ENCODE results near the gene ARSB.

Gene ARSB

DNA sequence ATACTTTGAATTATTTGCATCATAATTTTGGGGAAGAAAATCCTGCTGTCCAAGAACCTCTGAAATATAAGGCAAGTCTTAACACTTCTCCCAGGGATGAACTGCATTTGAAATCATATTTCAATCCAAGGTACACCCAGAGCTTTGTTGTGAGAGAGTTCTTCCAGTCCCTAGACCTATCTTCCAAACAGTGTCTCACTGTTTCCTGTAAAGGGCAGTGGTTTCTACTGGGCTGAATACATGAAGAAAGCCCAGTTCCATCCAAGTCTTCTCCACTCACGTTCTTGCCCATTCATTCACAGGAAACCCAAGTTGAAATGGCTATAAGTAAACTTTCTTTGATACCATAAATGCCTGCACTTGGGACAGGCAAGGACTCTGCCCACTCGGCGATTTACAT, 228.3 kb downstream of the ARSB start:
- H3K27ac ChIP-seq (replicated peaks) = no peak overlapping the region
- H3K27me3 ChIP-seq (ENCODE audit: insufficient read depth, poor library complexity, severe bottlenecking) = no peaks in the 10 kb centered on the region
- no peak for DNase-seq (ENCODE audit: low read depth in 1 of 2, low spot score in 1 of 2)
- TF ChIP-seq POLR2AphosphoS5 (IDR thresholded peaks at IDR 0.05; ENCODE audit: low read depth) (no peak), GABPA (IDR thresholded peaks at IDR 0.05; ENCODE audit: low read depth) (no peak), SPI1 (IDR thresholded peaks at IDR 0.05; ENCODE audit: borderline replicate concordance, low read depth) (no peak)
- TF ChIP-seq, protein P1, sequence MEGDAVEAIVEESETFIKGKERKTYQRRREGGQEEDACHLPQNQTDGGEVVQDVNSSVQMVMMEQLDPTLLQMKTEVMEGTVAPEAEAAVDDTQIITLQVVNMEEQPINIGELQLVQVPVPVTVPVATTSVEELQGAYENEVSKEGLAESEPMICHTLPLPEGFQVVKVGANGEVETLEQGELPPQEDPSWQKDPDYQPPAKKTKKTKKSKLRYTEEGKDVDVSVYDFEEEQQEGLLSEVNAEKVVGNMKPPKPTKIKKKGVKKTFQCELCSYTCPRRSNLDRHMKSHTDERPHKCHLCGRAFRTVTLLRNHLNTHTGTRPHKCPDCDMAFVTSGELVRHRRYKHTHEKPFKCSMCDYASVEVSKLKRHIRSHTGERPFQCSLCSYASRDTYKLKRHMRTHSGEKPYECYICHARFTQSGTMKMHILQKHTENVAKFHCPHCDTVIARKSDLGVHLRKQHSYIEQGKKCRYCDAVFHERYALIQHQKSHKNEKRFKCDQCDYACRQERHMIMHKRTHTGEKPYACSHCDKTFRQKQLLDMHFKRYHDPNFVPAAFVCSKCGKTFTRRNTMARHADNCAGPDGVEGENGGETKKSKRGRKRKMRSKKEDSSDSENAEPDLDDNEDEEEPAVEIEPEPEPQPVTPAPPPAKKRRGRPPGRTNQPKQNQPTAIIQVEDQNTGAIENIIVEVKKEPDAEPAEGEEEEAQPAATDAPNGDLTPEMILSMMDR (IDR thresholded peaks at IDR 0.05; ENCODE audit: insufficient read depth, low read length) = no peak
- TF ChIP-seq, protein P2, sequence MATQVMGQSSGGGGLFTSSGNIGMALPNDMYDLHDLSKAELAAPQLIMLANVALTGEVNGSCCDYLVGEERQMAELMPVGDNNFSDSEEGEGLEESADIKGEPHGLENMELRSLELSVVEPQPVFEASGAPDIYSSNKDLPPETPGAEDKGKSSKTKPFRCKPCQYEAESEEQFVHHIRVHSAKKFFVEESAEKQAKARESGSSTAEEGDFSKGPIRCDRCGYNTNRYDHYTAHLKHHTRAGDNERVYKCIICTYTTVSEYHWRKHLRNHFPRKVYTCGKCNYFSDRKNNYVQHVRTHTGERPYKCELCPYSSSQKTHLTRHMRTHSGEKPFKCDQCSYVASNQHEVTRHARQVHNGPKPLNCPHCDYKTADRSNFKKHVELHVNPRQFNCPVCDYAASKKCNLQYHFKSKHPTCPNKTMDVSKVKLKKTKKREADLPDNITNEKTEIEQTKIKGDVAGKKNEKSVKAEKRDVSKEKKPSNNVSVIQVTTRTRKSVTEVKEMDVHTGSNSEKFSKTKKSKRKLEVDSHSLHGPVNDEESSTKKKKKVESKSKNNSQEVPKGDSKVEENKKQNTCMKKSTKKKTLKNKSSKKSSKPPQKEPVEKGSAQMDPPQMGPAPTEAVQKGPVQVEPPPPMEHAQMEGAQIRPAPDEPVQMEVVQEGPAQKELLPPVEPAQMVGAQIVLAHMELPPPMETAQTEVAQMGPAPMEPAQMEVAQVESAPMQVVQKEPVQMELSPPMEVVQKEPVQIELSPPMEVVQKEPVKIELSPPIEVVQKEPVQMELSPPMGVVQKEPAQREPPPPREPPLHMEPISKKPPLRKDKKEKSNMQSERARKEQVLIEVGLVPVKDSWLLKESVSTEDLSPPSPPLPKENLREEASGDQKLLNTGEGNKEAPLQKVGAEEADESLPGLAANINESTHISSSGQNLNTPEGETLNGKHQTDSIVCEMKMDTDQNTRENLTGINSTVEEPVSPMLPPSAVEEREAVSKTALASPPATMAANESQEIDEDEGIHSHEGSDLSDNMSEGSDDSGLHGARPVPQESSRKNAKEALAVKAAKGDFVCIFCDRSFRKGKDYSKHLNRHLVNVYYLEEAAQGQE (IDR thresholded peaks at IDR 0.05; ENCODE audit: insufficient replicate concordance, low read depth) = no peak
- H3K4me3 ChIP-seq (replicated peaks; ENCODE audit: insufficient read depth, low read length) = no peak overlapping the region

- DNase-seq (ENCODE audit: low read depth in 1 of 2, low spot score in 1 of 2) = no peak
- no peak for TF ChIP-seq GABPA (IDR thresholded peaks at IDR 0.05; ENCODE audit: low read depth)
- TF ChIP-seq SPI1 (IDR thresholded peaks at IDR 0.05; ENCODE audit: borderline replicate concordance, low read depth) = no peak
- TF ChIP-seq, protein P2 (IDR thresholded peaks at IDR 0.05; ENCODE audit: insufficient replicate concordance, low read depth) = no peak
- TF ChIP-seq POLR2AphosphoS5 (IDR thresholded peaks at IDR 0.05; ENCODE audit: low read depth) = no peak
- TF ChIP-seq, protein P1 (IDR thresholded peaks at IDR 0.05; ENCODE audit: insufficient read depth, low read length) = no peak
- no peak overlapping the region for H3K4me3 ChIP-seq (replicated peaks; ENCODE audit: insufficient read depth, low read length)
- H3K27me3 ChIP-seq (ENCODE audit: insufficient read depth, poor library complexity, severe bottlenecking) = no peaks in the 10 kb centered on the region
- no peak overlapping the region for H3K27ac ChIP-seq (replicated peaks)
These were observed 229.2 kb downstream of the ARSB start for GRCh38 chr5:78755822-78756429.

- TF ChIP-seq GABPA (IDR thresholded peaks at IDR 0.05; ENCODE audit: low read depth) (no peak), POLR2AphosphoS5 (IDR thresholded peaks at IDR 0.05; ENCODE audit: low read depth) (no peak), SPI1 (IDR thresholded peaks at IDR 0.05; ENCODE audit: borderline replicate concordance, low read depth) (no peak)
- TF ChIP-seq, protein P1 (IDR thresholded peaks at IDR 0.05; ENCODE audit: insufficient read depth, low read length) = no peak
- TF ChIP-seq, protein P2 (IDR thresholded peaks at IDR 0.05; ENCODE audit: insufficient replicate concordance, low read depth) = no peak
- Histone ChIP-seq H3K27me3 (ENCODE audit: insufficient read depth, poor library complexity, severe bottlenecking) (no peaks in the 10 kb centered on the region), H3K27ac (replicated peaks) (no peak overlapping the region), H3K4me3 (replicated peaks; ENCODE audit: insufficient read depth, low read length) (no peak overlapping the region)
- no peak for DNase-seq (ENCODE audit: low read depth in 1 of 2, low spot score in 1 of 2)
These were observed 230.5 kb downstream of the ARSB start for GRCh38 chr5:78754655-78755054.
